ENCODE data around the gene SPSB3. TPM values are rescaled to one million over a fixed set of nuclear protein-coding genes. Genes with fewer than 3 reads are reported as not detected.

The SPSB3 gene
- polyA plus RNA-seq, 1 donor (not counting 4 experiments of a cell fraction or from before 2014, with no cell fraction given) = 9.5 TPM

DNA sequence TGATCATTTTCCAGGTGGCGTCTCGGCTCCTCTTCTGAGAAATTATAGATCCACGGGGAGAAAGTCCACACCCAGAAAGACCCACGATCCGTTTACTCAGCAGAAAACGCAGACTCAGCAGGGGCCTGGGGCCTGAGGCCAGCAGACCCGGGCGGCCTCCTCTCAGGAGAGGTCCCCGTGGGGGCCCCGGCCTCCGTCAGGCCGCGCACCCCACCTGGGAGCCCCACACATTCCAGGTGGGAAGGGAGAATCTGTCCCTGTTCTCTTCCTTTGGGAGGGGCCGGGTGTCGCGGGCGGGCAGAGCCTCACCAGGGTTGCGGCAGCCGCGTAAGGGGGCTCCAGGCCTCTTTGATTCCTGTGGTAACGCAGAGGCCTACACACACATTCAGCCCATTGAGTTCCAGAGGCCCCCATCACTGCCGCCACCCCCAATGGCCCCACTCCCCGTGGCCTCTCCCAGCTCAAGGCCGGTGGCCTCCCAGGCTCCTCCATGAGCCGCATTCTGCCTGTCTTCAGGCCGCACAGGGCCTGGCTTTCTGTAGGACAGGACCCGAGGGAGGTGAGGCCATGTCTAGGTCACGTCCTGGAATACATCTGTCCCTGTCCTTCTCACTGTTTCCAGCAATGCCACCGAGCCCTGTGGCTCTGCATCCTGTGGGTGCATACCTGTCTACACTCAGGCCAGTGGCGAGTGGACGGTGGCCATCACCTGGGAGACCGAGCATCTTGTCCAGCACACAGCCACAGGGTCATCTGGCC is 12.7 kb upstream of the SPSB3 start:
- Histone ChIP-seq H3K9ac (ENCODE audit: control insufficient read depth, extremely low read depth, insufficient read depth, low read length) (no peak overlapping the region), H3K9me3 (ENCODE audit: control insufficient read depth, low read depth, low read length) (peaks cover 2% of the 10 kb centered on the region), H3K79me2 (ENCODE audit: control insufficient read depth, insufficient read depth, low read length) (no peaks in the 10 kb centered on the region), H3K36me3 (ENCODE audit: control insufficient read depth in 2 of 2, extremely low read depth in 1 of 2, insufficient read depth in 2 of 2, low read length in 2 of 2) (no peaks in the 10 kb centered on the region), H3K9me1 (ENCODE audit: control insufficient read depth, extremely low read depth, insufficient read depth, low read length) (no peaks in the 10 kb centered on the region), H3K27me3 (ENCODE audit: control insufficient read depth, extremely low read depth, insufficient read depth, low read length) (no peaks in the 10 kb centered on the region), H3K4me1 (ENCODE audit: control insufficient read depth, extremely low read depth, insufficient read depth, low read length) (no peaks in the 10 kb centered on the region), H2AFZ (ENCODE audit: control insufficient read depth, low read length) (no peak overlapping the region), H3K4me2 (ENCODE audit: control insufficient read depth, extremely low read depth, insufficient read depth, low read depth, low read length) (no peak overlapping the region), H3K27ac (ENCODE audit: control insufficient read depth, insufficient read depth, low read length) (no peak overlapping the region), H3K4me3 (ENCODE audit: control insufficient read depth in 2 of 3, extremely low read depth in 1 of 3, insufficient read depth in 2 of 3, low read depth in 1 of 3, low read length in 3 of 3) (no peak overlapping the region), H4K20me1 (ENCODE audit: control insufficient read depth, extremely low read depth, insufficient read depth, low read length) (no peaks in the 10 kb centered on the region)
- TF ChIP-seq, protein P1, sequence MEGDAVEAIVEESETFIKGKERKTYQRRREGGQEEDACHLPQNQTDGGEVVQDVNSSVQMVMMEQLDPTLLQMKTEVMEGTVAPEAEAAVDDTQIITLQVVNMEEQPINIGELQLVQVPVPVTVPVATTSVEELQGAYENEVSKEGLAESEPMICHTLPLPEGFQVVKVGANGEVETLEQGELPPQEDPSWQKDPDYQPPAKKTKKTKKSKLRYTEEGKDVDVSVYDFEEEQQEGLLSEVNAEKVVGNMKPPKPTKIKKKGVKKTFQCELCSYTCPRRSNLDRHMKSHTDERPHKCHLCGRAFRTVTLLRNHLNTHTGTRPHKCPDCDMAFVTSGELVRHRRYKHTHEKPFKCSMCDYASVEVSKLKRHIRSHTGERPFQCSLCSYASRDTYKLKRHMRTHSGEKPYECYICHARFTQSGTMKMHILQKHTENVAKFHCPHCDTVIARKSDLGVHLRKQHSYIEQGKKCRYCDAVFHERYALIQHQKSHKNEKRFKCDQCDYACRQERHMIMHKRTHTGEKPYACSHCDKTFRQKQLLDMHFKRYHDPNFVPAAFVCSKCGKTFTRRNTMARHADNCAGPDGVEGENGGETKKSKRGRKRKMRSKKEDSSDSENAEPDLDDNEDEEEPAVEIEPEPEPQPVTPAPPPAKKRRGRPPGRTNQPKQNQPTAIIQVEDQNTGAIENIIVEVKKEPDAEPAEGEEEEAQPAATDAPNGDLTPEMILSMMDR (optimal IDR thresholded peaks at IDR 0.05 in 1 of 3, IDR thresholded peaks at IDR 0.05 in 1 of 3, conservative IDR thresholded peaks at IDR 0.05 in 1 of 3; ENCODE audit: extremely low read depth in 1 of 3, insufficient read depth in 2 of 3, low read length in 3 of 3) = no peak
- no peak for TF ChIP-seq EZH2 (IDR thresholded peaks at IDR 0.05; ENCODE audit: low read length)
- FAIRE-seq (no peak), DNase-seq (ENCODE audit: low read depth, low spot score) (no peak)
- dilution Hi-C loops (cut with MboI; ENCODE audit: extremely low pct_ligation_motif_present, low sequenced_read_pairs) = no loop called here

DNA sequence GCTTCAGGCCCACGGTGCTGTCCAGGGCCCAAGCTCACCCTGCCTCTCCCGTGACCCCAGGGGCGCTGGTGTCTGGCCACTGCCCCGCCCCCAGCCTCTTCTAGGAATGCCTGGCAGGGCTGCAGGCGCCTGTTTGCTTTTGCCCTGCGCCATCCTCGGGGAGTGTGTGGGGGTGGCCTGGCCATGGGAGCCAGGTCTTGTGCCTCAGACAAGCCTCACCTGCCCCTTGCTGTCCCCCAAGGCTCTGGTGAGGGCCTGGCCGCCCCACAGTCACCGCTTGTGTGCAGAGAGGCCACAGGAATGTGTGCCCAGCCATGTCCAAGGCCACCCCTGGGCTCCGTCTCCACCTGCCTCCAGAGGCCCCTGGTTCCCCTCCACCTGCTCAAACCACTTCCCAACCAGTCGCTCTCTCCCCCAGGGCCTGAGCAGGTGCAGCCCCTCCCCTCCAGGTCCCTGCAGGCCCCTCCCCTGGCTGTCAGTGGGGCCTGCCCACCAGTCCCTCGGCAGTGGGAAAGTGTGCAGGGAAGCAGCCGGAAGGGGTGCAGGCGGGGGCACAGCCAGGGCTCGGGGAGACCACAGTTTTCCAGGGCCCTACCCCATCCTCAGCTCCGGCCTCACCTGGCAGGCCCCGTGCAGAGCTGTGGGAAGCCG is 12.0 kb upstream of the SPSB3 start:
- Histone ChIP-seq H3K27me3 (ENCODE audit: control insufficient read depth, extremely low read depth, insufficient read depth, low read length) (no peaks in the 10 kb centered on the region), H3K79me2 (ENCODE audit: control insufficient read depth, insufficient read depth, low read length) (no peaks in the 10 kb centered on the region), H3K4me2 (ENCODE audit: control insufficient read depth, extremely low read depth, insufficient read depth, low read depth, low read length) (no peak overlapping the region), H3K9me3 (ENCODE audit: control insufficient read depth, low read depth, low read length) (peaks cover 2% of the 10 kb centered on the region), H3K4me1 (ENCODE audit: control insufficient read depth, extremely low read depth, insufficient read depth, low read length) (peaks cover under 1% of the 10 kb centered on the region), H3K4me3 (ENCODE audit: control insufficient read depth in 2 of 3, extremely low read depth in 1 of 3, insufficient read depth in 2 of 3, low read depth in 1 of 3, low read length in 3 of 3) (no peak overlapping the region), H4K20me1 (ENCODE audit: control insufficient read depth, extremely low read depth, insufficient read depth, low read length) (no peaks in the 10 kb centered on the region), H2AFZ (ENCODE audit: control insufficient read depth, low read length) (no peak overlapping the region), H3K27ac (ENCODE audit: control insufficient read depth, insufficient read depth, low read length) (no peak overlapping the region), H3K36me3 (ENCODE audit: control insufficient read depth in 2 of 2, extremely low read depth in 1 of 2, insufficient read depth in 2 of 2, low read length in 2 of 2) (no peaks in the 10 kb centered on the region), H3K9ac (ENCODE audit: control insufficient read depth, extremely low read depth, insufficient read depth, low read length) (no peak overlapping the region), H3K9me1 (ENCODE audit: control insufficient read depth, extremely low read depth, insufficient read depth, low read length) (no peaks in the 10 kb centered on the region)
- TF ChIP-seq, protein P1 (optimal IDR thresholded peaks at IDR 0.05 in 1 of 3, IDR thresholded peaks at IDR 0.05 in 1 of 3, conservative IDR thresholded peaks at IDR 0.05 in 1 of 3; ENCODE audit: extremely low read depth in 1 of 3, insufficient read depth in 2 of 3, low read length in 3 of 3) = no peak
- no peak for FAIRE-seq
- DNase-seq (ENCODE audit: low read depth, low spot score) = no peak
- dilution Hi-C loops (cut with MboI; ENCODE audit: extremely low pct_ligation_motif_present, low sequenced_read_pairs) = no loop called here
